K562 (cell line): ENCODE data around the gene CDC6. TPM values are rescaled to one million over a fixed set of nuclear protein-coding genes. Genes with fewer than 3 reads are reported as not detected.

ENCODE experiments used
- ADNP ChIP-seq: fragments of 200-800 bp; sonication (Bioruptor generic); IDR thresholded peaks from 2 replicates; pipeline ENCODE4 v1.6.1; 2016; ENCODE audit warnings: missing genetic modification characterization, missing compliant biosample characterization
- NCOA4 ChIP-seq: fragments of 450-650 bp; IDR thresholded peaks from 2 replicates; pipeline ENCODE4 v1.6.1; 2018; ENCODE audit warnings: mild to moderate bottlenecking; ENCODE audit not compliant: partially characterized antibody
- REST ChIP-seq, 2 experiments: fragments of 450-650 bp; formaldehyde crosslinking in 1 of 2; IDR thresholded peaks; 2 replicates each; pipeline versions ENCODE4 v1.4.0 to v1.6.1; 2014 to 2020; ENCODE audit warnings: mild to moderate bottlenecking in 2 of 2, borderline replicate concordance in 1 of 2, low read depth in 1 of 2
- SMC3 ChIP-seq: conservative IDR thresholded peaks from 2 replicates; pipeline ENCODE4 v1.6.1; 2011; ENCODE audit warnings: low read depth, low read length, improper control_type of control experiment; ENCODE audit not compliant: insufficient read depth
- SREBF2 ChIP-seq: sonication (generic); formaldehyde crosslinking; IDR thresholded peaks from 2 replicates; pipeline ENCODE4 v1.4.0; 2020; ENCODE audit warnings: mild to moderate bottlenecking, missing genetic modification reagents
- U2AF1 ChIP-seq: fragments of 200-400 bp; formaldehyde crosslinking; optimal IDR thresholded peaks from 2 replicates; pipeline ENCODE3; 2017; ENCODE audit warnings: mild to moderate bottlenecking, low read depth, low read length, moderate library complexity
- XRCC4 ChIP-seq: IDR thresholded peaks from one replicate; pipeline ENCODE4 v1.6.1; 2011; ENCODE audit not compliant: insufficient read depth, insufficient read length; ENCODE audit errors: extremely low read depth
- ZBTB33 ChIP-seq: sonication (generic); formaldehyde crosslinking; IDR thresholded peaks from 2 replicates; pipeline ENCODE4 v1.8.1; 2023; ENCODE audit warnings: mild to moderate bottlenecking, missing genetic modification reagents
- polyA plus RNA-seq, 8 experiments: library from polyadenylated mRNA; depleted of rRNA in 4 of 8; stranded (reverse) in 5 of 8; unstranded in 3 of 8; fragments of >200 nt; fragmentation: Nextera tagmentation in 2 of 8; fragmentation: Illumina TruSeq in 1 of 8; extraction: Ambion mirVana in 2 of 8; extraction: Trizol in 1 of 8; gene quantifications; 2 replicates each; pipeline versions ENCODE4 v1.2.1 to v1.2.3, GENCODE V29; 2011 to 2014; ENCODE audit warnings: inconsistent platforms in 1 of 8, missing spikeins in 1 of 8
- total RNA-seq, 7 experiments: library from RNA; depleted of rRNA in 6 of 7; stranded (reverse); fragments of >200 nt in 6 of 7; fragmentation: Illumina TruSeq in 2 of 7; extraction: Trizol in 2 of 7; gene quantifications; 2 replicates each; pipeline versions ENCODE4 v1.2.1 to v1.2.3, GENCODE V29; 2011 to 2021; ENCODE audit warnings: low replicate concordance in 1 of 7
- TF ChIP-seq, protein P1 (sequence below): fragments of 250-450 bp; sonication (Bioruptor Pico); IDR thresholded peaks from 2 replicates; pipeline ENCODE4 v1.8.0; 2022; ENCODE audit warnings: moderate library complexity, mild to moderate bottlenecking, inconsistent platforms

The CDC6 gene
- total and polyA plus RNA-seq, 9 of the 15 experiments (the other 6 are each of a cell fraction or from before 2014, with no cell fraction given), result 29.6 to 141 (median 106) TPM

GRCh38 chr17:40243761-40244160, 43.9 kb upstream of the CDC6 start (continued):
- TF ChIP-seq REST (IDR thresholded peaks at IDR 0.05; ENCODE audit: borderline replicate concordance) (no peak), REST (CRISPR knock-in tag; IDR thresholded peaks at IDR 0.05; ENCODE audit: low read depth) (no peak), SREBF2 (CRISPR knock-in tag) (no peak), ADNP (tag) (no peak), ZBTB33 (no peak), XRCC4 (no peak), U2AF1 (no peak), SMC3 (no peak), NCOA4 (no peak)
- TF ChIP-seq, protein P1, sequence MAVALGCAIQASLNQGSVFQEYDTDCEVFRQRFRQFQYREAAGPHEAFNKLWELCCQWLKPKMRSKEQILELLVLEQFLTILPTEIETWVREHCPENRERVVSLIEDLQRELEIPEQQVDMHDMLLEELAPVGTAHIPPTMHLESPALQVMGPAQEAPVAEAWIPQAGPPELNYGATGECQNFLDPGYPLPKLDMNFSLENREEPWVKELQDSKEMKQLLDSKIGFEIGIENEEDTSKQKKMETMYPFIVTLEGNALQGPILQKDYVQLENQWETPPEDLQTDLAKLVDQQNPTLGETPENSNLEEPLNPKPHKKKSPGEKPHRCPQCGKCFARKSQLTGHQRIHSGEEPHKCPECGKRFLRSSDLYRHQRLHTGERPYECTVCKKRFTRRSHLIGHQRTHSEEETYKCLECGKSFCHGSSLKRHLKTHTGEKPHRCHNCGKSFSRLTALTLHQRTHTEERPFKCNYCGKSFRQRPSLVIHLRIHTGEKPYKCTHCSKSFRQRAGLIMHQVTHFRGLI (CRISPR knock-in tag), result no peak
- TF ChIP-seq, all 486 proteins: peak for 0
